HS-27A (cell line): Measurements from ENCODE around the gene RAB20.
"Not testable (repeated sequence)": the region's sequence is repeated elsewhere in the genome, so short reads cannot be mapped to it uniquely, and the experiment has no call there.

Experiments used
- DNase-seq: peaks from one replicate; pipeline ENCODE4 v3.0.0-alpha.2; 2012; ENCODE audit warnings: low read depth, missing footprints

The RAB20 gene

DNA sequence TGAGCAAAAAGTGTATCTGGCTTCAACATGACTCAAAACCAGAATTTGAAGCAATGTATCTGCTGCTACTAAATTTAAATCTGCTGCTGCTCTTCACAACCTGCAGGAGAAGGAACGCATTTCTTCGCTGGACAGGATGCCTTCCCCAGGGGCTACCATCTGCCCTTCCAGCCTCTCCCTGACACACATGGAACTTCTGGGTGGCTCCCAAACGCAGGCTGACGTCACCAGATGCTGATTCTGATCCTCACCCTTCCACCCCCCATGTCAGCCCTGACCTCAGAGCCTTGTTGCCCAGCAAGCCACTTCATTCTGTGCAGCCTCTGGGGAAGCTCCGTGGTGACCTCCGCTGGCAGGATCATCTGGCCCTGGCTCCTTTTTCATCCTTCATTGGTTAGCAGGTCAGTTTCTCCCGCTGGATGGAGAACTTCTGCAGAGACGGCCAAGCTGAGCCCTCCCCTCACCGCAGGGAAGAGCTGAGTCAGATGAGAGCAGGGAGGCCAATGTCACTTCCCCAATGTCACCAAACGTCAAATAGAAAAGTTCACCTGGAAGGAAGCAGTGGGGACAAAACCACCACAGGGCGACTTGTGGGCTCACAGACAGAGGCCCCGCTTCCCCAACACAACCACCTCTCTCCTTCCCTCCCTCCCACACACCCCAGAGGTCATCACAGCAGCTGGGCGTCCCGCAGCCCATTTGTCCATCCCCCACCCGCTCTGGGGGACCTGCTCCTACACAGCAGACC lies 14.0 kb upstream of the RAB20 start:
- no peak for DNase-seq

- DNase-seq = no peak
Observed at GRCh38 chr13:110574161-110574560, 12.6 kb upstream of the RAB20 start.

DNA sequence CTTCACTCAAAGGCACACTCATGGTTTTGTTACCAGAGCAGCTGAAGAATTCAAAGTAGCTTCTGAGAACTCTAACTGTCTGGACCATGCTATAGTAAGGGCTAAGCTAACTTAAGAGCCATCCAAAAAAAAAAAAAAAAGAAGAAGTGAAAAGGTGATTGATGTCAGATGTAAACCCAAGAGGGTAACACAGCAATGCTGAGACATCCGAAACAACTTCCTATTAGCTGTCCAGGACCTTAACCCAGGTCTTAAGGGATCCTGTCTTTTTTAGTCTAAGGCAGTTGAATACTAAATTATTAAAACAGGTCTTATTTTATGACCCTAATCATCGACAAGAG lies 11.2 kb upstream of the RAB20 start:
- no peak for DNase-seq

GRCh38 chr13:110571896-110572777 lies 10.6 kb upstream of the RAB20 start:
- DNase-seq = no peak

GRCh38 chr13:110570886-110571285 lies 9.4 kb upstream of the RAB20 start:
- no peak for DNase-seq

GRCh38 chr13:110569962-110570361 lies 8.4 kb upstream of the RAB20 start:
- not testable (repeated sequence) for DNase-seq

DNA sequence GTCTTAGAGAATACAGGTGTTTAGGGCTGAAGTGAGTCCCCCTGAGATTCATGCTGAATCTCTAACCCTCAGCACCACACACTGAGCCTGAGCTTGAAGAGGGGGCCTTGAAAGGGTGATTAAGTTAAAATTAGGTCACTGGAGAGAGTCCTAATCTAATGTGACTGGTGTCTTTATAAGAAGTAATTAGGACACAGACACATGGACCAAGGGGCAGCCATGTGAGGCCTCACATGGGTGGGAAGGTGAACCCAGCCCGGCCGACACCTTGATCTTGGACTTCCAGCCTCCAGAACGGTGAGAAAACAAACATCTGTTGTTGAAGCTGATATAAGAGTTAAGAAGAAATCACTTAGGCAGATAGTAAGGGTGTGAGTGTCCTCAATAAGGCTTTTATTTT lies 7.1 kb upstream of the RAB20 start:
- no peak for DNase-seq

GRCh38 chr13:110566171-110566570 lies 4.6 kb upstream of the RAB20 start:
- no peak for DNase-seq

GRCh38 chr13:110565296-110565695 lies 3.8 kb upstream of the RAB20 start:
- no peak for DNase-seq

- no peak for DNase-seq
Observed at GRCh38 chr13:110564472-110564985, 3.0 kb upstream of the RAB20 start.

GRCh38 chr13:110563463-110563774 lies 1.9 kb upstream of the RAB20 start:
- DNase-seq = no peak

DNA sequence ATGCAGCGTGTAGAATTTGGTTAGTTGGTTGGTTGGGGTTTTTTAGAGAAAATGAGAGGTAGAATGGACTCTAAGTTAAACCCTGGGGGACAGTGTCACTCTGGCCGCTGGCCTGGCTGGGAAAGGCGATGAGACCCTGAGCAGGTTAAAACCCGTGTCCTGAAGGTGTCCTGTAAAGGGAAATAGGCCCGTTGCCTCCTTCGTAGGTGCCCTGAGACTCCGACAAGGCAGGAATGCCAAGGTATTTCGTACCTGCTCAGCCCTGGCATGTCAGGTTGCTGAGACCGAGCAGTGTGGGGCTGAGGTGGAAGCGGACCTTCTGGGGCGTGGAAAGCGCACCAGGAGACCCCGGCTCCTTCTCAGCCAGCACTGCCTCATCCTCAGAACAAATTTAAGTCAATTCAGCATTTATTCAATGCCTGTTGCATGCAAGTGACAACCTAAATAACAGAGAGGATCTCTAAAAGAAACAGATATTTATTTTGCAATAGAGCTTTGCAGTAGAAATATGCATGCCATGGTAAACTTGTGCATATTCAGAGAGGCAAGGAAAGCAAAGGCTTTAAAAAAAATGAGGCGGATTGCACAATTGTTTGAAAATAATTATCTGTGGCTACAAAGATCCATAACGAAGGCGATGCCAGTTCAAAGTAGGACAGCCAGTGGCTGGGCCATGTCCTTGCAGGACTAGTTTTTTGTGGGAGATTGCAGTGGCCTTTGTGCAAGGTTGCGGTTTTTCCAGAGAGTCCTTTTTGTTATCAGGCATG lies 1.4 kb upstream of the RAB20 start:
- no peak for DNase-seq

DNA sequence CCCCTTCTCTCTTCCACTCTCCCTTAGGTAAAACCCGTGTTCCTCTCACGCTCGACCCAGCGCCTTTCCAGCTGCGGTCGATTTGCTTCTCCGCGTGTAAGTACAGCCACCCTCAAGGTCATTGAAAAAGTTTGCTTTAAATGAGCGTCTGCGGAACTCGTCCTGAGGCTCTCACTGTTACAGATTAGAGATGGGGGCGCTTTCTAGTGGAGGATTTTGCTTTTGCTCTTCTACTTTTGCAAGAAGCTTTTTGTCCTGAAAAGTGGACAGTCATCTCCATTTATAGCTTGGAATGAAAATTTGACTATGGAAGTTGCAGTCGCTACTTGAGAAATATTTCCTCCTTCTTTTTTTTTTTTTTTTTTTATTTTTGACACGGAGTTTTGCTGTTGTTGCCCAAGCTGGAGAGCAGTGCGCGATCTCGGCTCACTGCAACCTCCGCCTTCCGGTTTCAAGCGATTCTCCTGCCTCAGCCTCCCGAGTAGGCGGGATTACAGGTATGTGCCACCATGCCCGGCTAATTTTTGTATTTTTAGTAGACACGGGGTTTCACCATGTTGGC lies 595 bp upstream of the RAB20 start:
- no peak for DNase-seq

GRCh38 chr13:110560601-110561343 lies 750 bp downstream of the RAB20 start:
- no peak for DNase-seq

- DNase-seq = no peak
Observed at GRCh38 chr13:110559986-110560385, 1.5 kb downstream of the RAB20 start.

- no peak for DNase-seq
Observed at GRCh38 chr13:110559429-110559943, 2.0 kb downstream of the RAB20 start.

- no peak for DNase-seq
Observed at GRCh38 chr13:110557610-110558305, 3.8 kb downstream of the RAB20 start.

DNA sequence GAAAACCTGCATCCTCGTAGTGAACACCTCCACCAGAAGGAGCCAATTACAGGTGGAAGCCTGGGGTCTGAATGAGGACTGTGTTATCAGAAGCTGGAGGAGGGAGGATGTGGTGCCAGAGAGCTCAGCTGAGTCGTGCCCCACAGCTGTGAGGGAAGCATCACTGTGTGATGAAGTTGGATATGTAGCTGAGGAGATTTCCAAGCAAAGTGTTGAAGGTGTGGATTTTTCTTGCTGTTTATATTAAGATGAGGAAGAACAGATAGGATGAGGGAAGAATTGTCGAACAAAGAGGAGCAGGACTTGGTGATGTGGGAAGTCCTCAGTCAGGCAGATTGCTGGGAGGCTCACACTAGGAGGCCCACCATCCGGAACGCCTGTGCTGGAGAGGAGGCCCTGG lies 4.4 kb downstream of the RAB20 start:
- DNase-seq = no peak

GRCh38 chr13:110556224-110556606 lies 5.3 kb downstream of the RAB20 start:
- no peak for DNase-seq

- DNase-seq = no peak
Observed at GRCh38 chr13:110555601-110556223, 5.8 kb downstream of the RAB20 start.
